Lower lobe of right lung (tissue), 2 donors: ENCODE measurements around the gene TBATA. TPM values are rescaled to one million over a fixed set of nuclear protein-coding genes. Genes with fewer than 3 reads are reported as not detected.

Source experiments
- ATAC-seq, 2 donors: fragments of 200-7000 bp; cut with Tn5 transposase; one replicate each; pipeline ENCODE4 v1.9.1; 2020 to 2022; ENCODE audit warnings: mild to moderate bottlenecking in 2 of 2, moderate library complexity in 2 of 2
- DNase-seq: peaks from one replicate; pipeline ENCODE4 v3.0.0-alpha.2; 2020
- H3K27ac ChIP-seq: fragments of 200-600 bp; one replicate; pipeline ENCODE4 v1.8.0; 2022
- H3K27me3 ChIP-seq: fragments of 200-600 bp; one replicate; pipeline ENCODE4 v1.8.0; 2022; ENCODE audit warnings: low read depth
- H3K36me3 ChIP-seq: fragments of 200-600 bp; one replicate; pipeline ENCODE4 v1.8.0; 2022; ENCODE audit warnings: mild to moderate bottlenecking
- H3K4me1 ChIP-seq: fragments of 200-600 bp; one replicate; pipeline ENCODE4 v1.8.0; 2022
- H3K4me3 ChIP-seq: fragments of 200-600 bp; one replicate; pipeline ENCODE4 v1.8.0; 2022; ENCODE audit warnings: mild to moderate bottlenecking
- H3K9me3 ChIP-seq: fragments of 200-600 bp; one replicate; pipeline ENCODE4 v1.8.0; 2022
- CTCF ChIP-seq: fragments of 200-600 bp; IDR thresholded peaks from one replicate; pipeline ENCODE4 v1.8.0; 2022; ENCODE audit warnings: antibody characterized with exemption, mild to moderate bottlenecking
- intact Hi-C: fragments of 100-400 bp; cut with DNase I; formaldehyde crosslinking; loops from one replicate; pipeline ENCODE4 v1.11.0; 2022
- long read RNA-seq: library from polyadenylated mRNA; unstranded; transcript quantifications from one replicate; pipeline ENCODE4 v2.0.0, GENCODE V29; 2021
- total RNA-seq: library from RNA; stranded (reverse); fragmentation: NEBNext Ultra II Directional; extraction: Animal tissue kit (Norgen Biotek cat#: 25700); gene quantifications from one replicate; pipeline ENCODE4 v1.2.1, GENCODE V29; 2021
- donor health status: DM: no; HTN: yes; CAD: no; lungs with severe emphysema.

TBATA gene
- total RNA-seq = not detected
- long read RNA-seq = 0 reads

GRCh38 chr10:70785190-70785589 lies at the start of gene TBATA:
Gene TBATA, minus strand, starts transcription at chr10:70785377. Its CDS starts 1,998 bp downstream, at chr10:70783379.
- TF ChIP-seq CTCF = no peak
- Histone ChIP-seq H3K27me3 (peaks cover 6% of the 10 kb centered on the region), H3K36me3 (no peaks in the 10 kb centered on the region), H3K27ac (no peak within 1 kb of the TSS), H3K4me1 (peaks cover 11% of the 10 kb centered on the region), H3K4me3 (no peak within 1 kb of the TSS), H3K9me3 (peaks cover 8% of the 10 kb centered on the region)
- no peak for DNase-seq
- ATAC-seq = peak; percentile 48 to 52
- intact Hi-C loops = no loop called here

DNA sequence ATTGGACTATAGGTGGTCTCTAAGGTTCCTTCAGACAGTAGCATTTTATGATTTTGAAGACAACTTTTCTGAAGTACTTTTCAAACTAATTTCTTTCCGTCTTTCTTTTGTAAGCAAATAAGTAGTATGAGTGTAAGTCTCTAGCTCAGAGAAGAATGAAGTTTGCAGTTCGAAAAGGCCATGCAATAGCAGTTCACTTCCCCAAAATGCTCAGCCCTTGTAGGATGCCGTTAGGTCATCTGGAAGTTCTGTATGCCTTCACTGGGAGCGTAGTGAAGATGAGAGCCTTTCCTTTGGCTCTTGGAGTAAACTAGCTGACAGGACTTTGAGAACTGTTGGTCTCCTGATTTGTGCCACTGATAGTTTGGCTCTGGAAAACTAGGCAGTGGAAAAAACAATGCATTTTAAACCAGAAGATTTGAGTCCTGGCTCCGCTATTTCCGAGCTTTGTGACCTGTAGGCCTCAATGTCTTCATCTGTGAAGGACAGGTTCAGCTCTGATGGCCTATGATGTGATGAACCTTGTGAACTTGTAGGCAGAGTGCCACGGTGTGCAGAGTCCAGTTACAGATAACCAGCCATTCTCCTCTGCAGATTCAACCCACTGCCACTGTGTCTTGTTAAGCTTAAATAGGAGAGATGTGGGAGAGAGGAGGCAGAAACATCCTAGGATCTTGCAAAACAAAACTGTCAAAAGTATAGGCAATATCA lies 49.4 kb upstream of the TBATA start:
- no peak overlapping the region for H3K27ac ChIP-seq
- no peak for TF ChIP-seq CTCF
- H3K4me3 ChIP-seq = no peak overlapping the region
- H3K36me3 ChIP-seq = no peaks in the 10 kb centered on the region
- peak in 1 of 2 donors; percentile 43 for ATAC-seq
- no peak for DNase-seq
- H3K9me3 ChIP-seq = no peaks in the 10 kb centered on the region
- no peaks in the 10 kb centered on the region for H3K27me3 ChIP-seq
- intact Hi-C loops = no loop called here
- H3K4me1 ChIP-seq = peaks cover 43% of the 10 kb centered on the region

DNA sequence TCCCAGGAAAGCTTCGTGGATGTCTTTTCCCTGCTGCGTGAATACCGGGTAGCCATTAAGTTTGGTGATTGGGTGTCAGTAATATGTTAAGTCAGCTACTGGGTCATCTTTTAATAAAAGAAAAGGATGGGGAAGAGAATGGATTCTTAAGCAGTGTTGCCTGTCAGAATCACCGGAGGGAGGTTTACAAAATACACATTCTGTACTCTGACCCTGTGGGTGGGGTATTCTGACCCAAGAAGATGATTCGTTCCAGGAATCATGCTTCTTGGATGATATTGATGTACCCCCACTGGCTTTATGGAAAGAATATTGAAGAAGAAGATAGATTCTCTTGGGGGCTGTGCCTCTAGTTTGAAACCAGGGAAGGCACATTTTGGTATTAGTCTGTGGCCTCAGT lies 48.8 kb upstream of the TBATA start:
- intact Hi-C loops = no loop called here
- Histone ChIP-seq H3K9me3 (no peaks in the 10 kb centered on the region), H3K4me1 (peaks cover 43% of the 10 kb centered on the region), H3K27me3 (no peaks in the 10 kb centered on the region), H3K4me3 (no peak overlapping the region), H3K36me3 (no peaks in the 10 kb centered on the region), H3K27ac (no peak overlapping the region)
- no peak for ATAC-seq
- no peak for TF ChIP-seq CTCF
- no peak for DNase-seq

DNA sequence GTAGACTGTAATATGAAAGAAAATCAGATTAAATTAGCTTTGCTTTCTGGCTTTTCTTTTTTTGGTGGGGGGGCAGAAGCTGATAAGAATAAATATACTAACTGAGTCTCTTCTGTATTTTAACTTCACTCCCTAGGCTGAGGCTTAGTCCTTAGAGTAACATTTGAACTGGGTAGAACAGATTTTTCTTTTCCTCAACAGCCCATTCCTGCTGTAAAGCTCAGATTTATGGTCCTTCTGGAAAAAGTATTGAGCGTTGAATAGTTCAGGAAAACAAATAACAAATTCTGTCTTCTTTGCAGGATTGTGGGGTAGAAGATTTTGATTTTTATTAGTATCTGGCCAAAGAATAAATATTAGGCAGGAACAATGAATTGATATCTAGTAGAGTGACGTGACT lies 48.4 kb upstream of the TBATA start:
- no peak overlapping the region for H3K27ac ChIP-seq

DNA sequence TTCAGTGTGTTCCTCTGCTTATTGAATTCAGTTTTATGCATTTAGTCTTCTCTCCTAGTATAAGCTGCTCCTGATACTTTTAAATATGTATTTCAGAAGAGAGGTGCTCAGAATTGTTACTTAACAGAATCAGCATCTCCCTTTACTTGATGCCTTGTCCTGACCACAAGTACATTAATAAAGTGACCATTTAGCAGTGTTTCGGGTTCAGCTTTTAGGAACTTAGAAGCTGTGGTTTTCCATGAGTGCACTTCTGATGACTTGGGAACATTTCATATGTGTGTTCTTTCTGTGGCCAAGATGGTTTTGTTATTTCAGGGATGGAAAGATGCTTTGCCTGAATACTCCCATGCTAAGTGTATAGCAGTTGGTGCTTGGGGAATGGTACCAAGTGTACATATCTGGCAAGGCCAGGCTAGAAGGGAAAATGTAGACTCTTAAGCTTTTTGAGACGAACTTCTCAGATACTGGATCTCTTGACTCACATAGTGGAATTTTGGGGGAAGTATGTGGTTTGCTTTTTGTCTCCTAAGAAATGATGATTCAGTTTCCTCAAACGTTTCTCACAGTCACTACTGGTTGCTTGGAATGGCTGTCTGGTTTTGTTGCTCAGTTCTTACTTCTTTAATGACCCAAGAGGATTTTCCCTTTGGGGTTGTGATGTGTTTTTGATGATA lies 47.8 kb upstream of the TBATA start:
- no peak overlapping the region for H3K27ac ChIP-seq
- no peaks in the 10 kb centered on the region for H3K27me3 ChIP-seq
- DNase-seq = no peak
- intact Hi-C loops = no loop called here
- H3K36me3 ChIP-seq = no peaks in the 10 kb centered on the region
- TF ChIP-seq CTCF = no peak
- no peaks in the 10 kb centered on the region for H3K9me3 ChIP-seq
- ATAC-seq = peak; percentile 43 to 57
- no peak overlapping the region for H3K4me3 ChIP-seq
- H3K4me1 ChIP-seq = peaks cover 37% of the 10 kb centered on the region

More for the DNA sequence above, 48.4 kb upstream of the TBATA start:
- ATAC-seq = no peak
- no peak overlapping the region for H3K4me3 ChIP-seq
- H3K9me3 ChIP-seq = no peaks in the 10 kb centered on the region
- intact Hi-C loops = no loop called here
- TF ChIP-seq CTCF = no peak
- H3K4me1 ChIP-seq = peaks cover 41% of the 10 kb centered on the region
- no peaks in the 10 kb centered on the region for H3K36me3 ChIP-seq
- DNase-seq = no peak
- H3K27me3 ChIP-seq = no peaks in the 10 kb centered on the region
